Activated CD8-positive, alpha-beta T cell treated with anti-CD3 and anti-CD28 coated beads for 36 hours (primary cell): ENCODE results near the gene NOL4. TPM values are rescaled to one million over a fixed set of nuclear protein-coding genes. Genes with fewer than 3 reads are reported as not detected.

Experiments
- ATAC-seq: fragments of 200-7000 bp; cut with Tn5 transposase; one replicate; pipeline ENCODE4 v1.10.0; 2021; ENCODE audit warnings: mild to moderate bottlenecking, moderate library complexity
- CTCF ChIA-PET: fragments of 350-600 bp; sonication (Branson Sonifier 250); formaldehyde crosslinking; loops from one replicate; lab custom pipeline; 2021; ENCODE audit warnings: antibody characterized with exemption; lab: Charles Lee
- POLR2A ChIA-PET: fragments of 350-600 bp; sonication (Branson Sonifier 250); formaldehyde crosslinking; loops from one replicate; lab custom pipeline; 2021; ENCODE audit warnings: antibody characterized with exemption; lab: Charles Lee
- DNase-seq: peaks from one replicate; pipeline ENCODE4 v3.0.0-alpha.2; 2020
- H3K27ac Mint-ChIP-seq: one replicate; pipeline ENCODE4 v1.8.0; 2021; ENCODE audit warnings: mild to moderate bottlenecking, mixed read lengths
- H3K27me3 Mint-ChIP-seq: one replicate; pipeline ENCODE4 v1.8.0; 2021; ENCODE audit warnings: mixed read lengths
- H3K36me3 Mint-ChIP-seq: one replicate; pipeline ENCODE4 v1.8.0; 2021; ENCODE audit warnings: low read depth, mixed read lengths
- H3K4me1 Mint-ChIP-seq: one replicate; pipeline ENCODE4 v1.8.0; 2021; ENCODE audit warnings: low read depth, mixed read lengths
- H3K4me3 Mint-ChIP-seq: one replicate; pipeline ENCODE4 v1.8.0; 2021; ENCODE audit warnings: mild to moderate bottlenecking, moderate library complexity, mixed read lengths
- H3K9me3 Mint-ChIP-seq: one replicate; pipeline ENCODE4 v1.8.0; 2021; ENCODE audit warnings: mixed read lengths
- CTCF ChIP-seq: fragments of 200-600 bp; IDR thresholded peaks from one replicate; pipeline ENCODE4 v1.8.0; 2022; ENCODE audit warnings: antibody characterized with exemption, mild to moderate bottlenecking
- intact Hi-C: fragments of 100-400 bp; cut with micrococcal nuclease; formaldehyde crosslinking; loops from one replicate; pipeline ENCODE4 v1.10.0; 2022
- total RNA-seq, 2 experiments: library from RNA; stranded (reverse); gene quantifications; one replicate each; pipeline ENCODE4 v1.2.3, GENCODE V29; 2021

The NOL4 gene
- total RNA-seq, 2 experiments from 2014 or later = not detected

GRCh38 chr18:34196256-34196655, 28.5 kb downstream of the NOL4 start:
- Mint-ChIP-seq H3K4me3 (no peak overlapping the region), H3K4me1 (no peaks in the 10 kb centered on the region), H3K9me3 (peaks cover 4% of the 10 kb centered on the region), H3K27ac (no peak overlapping the region), H3K27me3 (no peaks in the 10 kb centered on the region), H3K36me3 (no peaks in the 10 kb centered on the region)
- intact Hi-C loops = no loop called here
- CTCF ChIA-PET = no interaction called here
- TF ChIP-seq CTCF = no peak
- POLR2A ChIA-PET = no interaction called here
- DNase-seq = no peak
- no peak for ATAC-seq

- DNase-seq (no peak), ATAC-seq (no peak)
- peaks cover 4% of the 10 kb centered on the region for H3K9me3 Mint-ChIP-seq
- no peak overlapping the region for H3K4me3 Mint-ChIP-seq
- no peaks in the 10 kb centered on the region for H3K27me3 Mint-ChIP-seq
- H3K36me3 Mint-ChIP-seq = no peaks in the 10 kb centered on the region
- no peak overlapping the region for H3K27ac Mint-ChIP-seq
- TF ChIP-seq CTCF = no peak
- H3K4me1 Mint-ChIP-seq = no peaks in the 10 kb centered on the region
- ChIA-PET POLR2A (interaction anchor here (0.6 kb wide), 1 partner anchor 99 kb away, joined by 3 read pairs; no protein-coding TSS in a partner anchor), CTCF (interaction anchor here (0.8 kb wide), 1 partner anchor 72 kb away, joined by 3 read pairs; no protein-coding TSS in a partner anchor)
- intact Hi-C loops = no loop called here
Measured at GRCh38 chr18:34194239-34194638, 30.5 kb downstream of the NOL4 start.

GRCh38 chr18:34189656-34190435, 34.9 kb downstream of the NOL4 start:
- DNase-seq = no peak
- H3K36me3 Mint-ChIP-seq = no peaks in the 10 kb centered on the region
- ChIA-PET CTCF (no interaction called here), POLR2A (no interaction called here)
- no peak overlapping the region for H3K27ac Mint-ChIP-seq
- intact Hi-C loops = no loop called here
- no peak overlapping the region for H3K4me3 Mint-ChIP-seq
- ATAC-seq = no peak
- no peak for TF ChIP-seq CTCF
- no peaks in the 10 kb centered on the region for H3K4me1 Mint-ChIP-seq
- no peaks in the 10 kb centered on the region for H3K27me3 Mint-ChIP-seq
- H3K9me3 Mint-ChIP-seq = peaks cover 13% of the 10 kb centered on the region
